ENCODE results near the gene MAS1L. TPM values are rescaled to one million over a fixed set of nuclear protein-coding genes. Genes with fewer than 3 reads are reported as not detected.

The MAS1L gene
- total RNA-seq, 1 donor from 2014 or later: not detected

GRCh38 chr6:29486577-29486976 lies 1.2 kb downstream of the MAS1L start:
- H3K4me3 Mint-ChIP-seq: no peak overlapping the region
- Histone ChIP-seq H2AFZ (replicated peaks) (no peak overlapping the region), H3K4me3 (no peak overlapping the region), H3K27me3 (no peaks in the 10 kb centered on the region), H4K20me1 (ENCODE audit: low read depth) (no peaks in the 10 kb centered on the region), H3K9ac (no peak overlapping the region), H3K4me2 (no peak overlapping the region), H3K27ac (no peak overlapping the region), H3K36me3 (no peaks in the 10 kb centered on the region), H3K4me1 (no peaks in the 10 kb centered on the region), H3K79me2 (ENCODE audit: low read depth) (no peaks in the 10 kb centered on the region), H3K9me3 (ENCODE audit: low read depth) (no peaks in the 10 kb centered on the region), H3F3A (ENCODE audit: low read depth) (no peaks in the 10 kb centered on the region)
- H3K9me3 Mint-ChIP-seq: no peaks in the 10 kb centered on the region
- no peaks in the 10 kb centered on the region for H3K27me3 Mint-ChIP-seq (ENCODE audit: insufficient read depth, low read depth)
- no peaks in the 10 kb centered on the region for H3K4me1 Mint-ChIP-seq
- no peak for DNase-seq (ENCODE audit: low spot score)
- no peak overlapping the region for H3K27ac Mint-ChIP-seq
- TF ChIP-seq EZH2phosphoT487 (IDR thresholded peaks at IDR 0.05) (no peak), EZH2 (IDR thresholded peaks at IDR 0.05) (no peak), CTCF (IDR thresholded peaks at IDR 0.05) (no peak)
- H3K36me3 Mint-ChIP-seq: no peaks in the 10 kb centered on the region

- Histone ChIP-seq H3K27me3 (no peaks in the 10 kb centered on the region), H2AFZ (replicated peaks) (no peak overlapping the region), H3F3A (ENCODE audit: low read depth) (no peaks in the 10 kb centered on the region), H3K4me1 (no peaks in the 10 kb centered on the region), H3K27ac (no peak overlapping the region), H3K9ac (no peak overlapping the region), H3K4me3 (no peak overlapping the region), H3K4me2 (no peak overlapping the region), H4K20me1 (ENCODE audit: low read depth) (no peaks in the 10 kb centered on the region), H3K36me3 (no peaks in the 10 kb centered on the region), H3K79me2 (ENCODE audit: low read depth) (no peaks in the 10 kb centered on the region), H3K9me3 (ENCODE audit: low read depth) (no peaks in the 10 kb centered on the region)
- TF ChIP-seq EZH2phosphoT487 (IDR thresholded peaks at IDR 0.05) (no peak), EZH2 (IDR thresholded peaks at IDR 0.05) (no peak), CTCF (IDR thresholded peaks at IDR 0.05) (no peak)
- H3K4me1 Mint-ChIP-seq: peaks cover 2% of the 10 kb centered on the region
- no peak overlapping the region for H3K27ac Mint-ChIP-seq
- H3K4me3 Mint-ChIP-seq: no peak overlapping the region
- DNase-seq (ENCODE audit: low spot score): no peak
- H3K36me3 Mint-ChIP-seq: no peaks in the 10 kb centered on the region
- peaks cover 3% of the 10 kb centered on the region for H3K27me3 Mint-ChIP-seq (ENCODE audit: insufficient read depth, low read depth)
- no peaks in the 10 kb centered on the region for H3K9me3 Mint-ChIP-seq
These were observed 4.0 kb downstream of the MAS1L start for GRCh38 chr6:29483735-29484134.

GRCh38 chr6:29483186-29483585 lies 4.6 kb downstream of the MAS1L start:
- TF ChIP-seq EZH2phosphoT487 (IDR thresholded peaks at IDR 0.05): no peak
- TF ChIP-seq CTCF (IDR thresholded peaks at IDR 0.05): no peak
- no peak for TF ChIP-seq EZH2 (IDR thresholded peaks at IDR 0.05)
- Mint-ChIP-seq H3K4me1 (peaks cover 3% of the 10 kb centered on the region), H3K27ac (no peak overlapping the region), H3K4me3 (no peak overlapping the region), H3K9me3 (no peaks in the 10 kb centered on the region), H3K36me3 (no peaks in the 10 kb centered on the region), H3K27me3 (ENCODE audit: insufficient read depth, low read depth) (peaks cover 3% of the 10 kb centered on the region)
- no peak overlapping the region for H3K4me2 ChIP-seq
- no peak overlapping the region for H2AFZ ChIP-seq (replicated peaks)
- no peak for DNase-seq (ENCODE audit: low spot score)
- H3K4me3 ChIP-seq: no peak overlapping the region
- no peaks in the 10 kb centered on the region for H3K4me1 ChIP-seq
- no peaks in the 10 kb centered on the region for H3K79me2 ChIP-seq (ENCODE audit: low read depth)
- no peaks in the 10 kb centered on the region for H3F3A ChIP-seq (ENCODE audit: low read depth)
- H3K9ac ChIP-seq: no peak overlapping the region
- no peaks in the 10 kb centered on the region for H3K9me3 ChIP-seq (ENCODE audit: low read depth)
- no peaks in the 10 kb centered on the region for H4K20me1 ChIP-seq (ENCODE audit: low read depth)
- no peak overlapping the region for H3K27ac ChIP-seq
- no peaks in the 10 kb centered on the region for H3K36me3 ChIP-seq
- no peaks in the 10 kb centered on the region for H3K27me3 ChIP-seq

Data from neural progenitor cell (in vitro differentiated cells).